ENCODE measurements around the gene NOS1. TPM values are rescaled to one million over a fixed set of nuclear protein-coding genes. Genes with fewer than 3 reads are reported as not detected.

The NOS1 gene
- total RNA-seq, 1 experiment from 2014 or later, result not detected

- Mint-ChIP-seq H3K9me3 (ENCODE audit: unreplicated experiment) (no peaks in the 10 kb centered on the region), H3K36me3 (ENCODE audit: insufficient read depth, unreplicated experiment) (peaks cover 73% of the 10 kb centered on the region), H3K4me1 (ENCODE audit: low read depth, unreplicated experiment) (no peaks in the 10 kb centered on the region), H3K27ac (ENCODE audit: unreplicated experiment) (no peak overlapping the region), H3K27me3 (ENCODE audit: insufficient read depth, unreplicated experiment) (no peaks in the 10 kb centered on the region), H3K4me3 (ENCODE audit: unreplicated experiment) (no peak overlapping the region)
- Histone ChIP-seq H3K36me3 (ENCODE audit: control insufficient read depth, insufficient read depth, low read length) (no peaks in the 10 kb centered on the region), H3K4me1 (no peaks in the 10 kb centered on the region), H3K27me3 (replicated peaks; ENCODE audit: control insufficient read depth, insufficient read depth, low read length) (no peaks in the 10 kb centered on the region), H3K9me3 (no peaks in the 10 kb centered on the region; the same call in 1 of the 2 replicates), H3K4me3 (ENCODE audit: low read depth, low read length) (no peak overlapping the region)
- ChIA-PET CTCF (no interaction called here), POLR2A (no interaction called here)
- TF ChIP-seq CTCF (IDR thresholded peaks at IDR 0.05; ENCODE audit: insufficient read depth in 1 of 2, low read depth in 1 of 2, low read length in 1 of 2, severe bottlenecking in 1 of 2, unreplicated experiment in 1 of 2), result no peak
- DNase-seq, result no peak
- BruUV-seq (replicated peaks), result no TSS peak
- intact Hi-C loops (cut with micrococcal nuclease; ENCODE audit: unreplicated experiment), result no loop called here
Observed at GRCh38 chr12:117178745-117179144, 182.7 kb downstream of the NOS1 start.

GRCh38 chr12:117178301-117178700 is 183.1 kb downstream of the NOS1 start:
- Mint-ChIP-seq H3K4me3 (ENCODE audit: unreplicated experiment) (no peak overlapping the region), H3K9me3 (ENCODE audit: unreplicated experiment) (no peaks in the 10 kb centered on the region), H3K27ac (ENCODE audit: unreplicated experiment) (no peak overlapping the region), H3K4me1 (ENCODE audit: low read depth, unreplicated experiment) (no peaks in the 10 kb centered on the region), H3K36me3 (ENCODE audit: insufficient read depth, unreplicated experiment) (peaks cover 73% of the 10 kb centered on the region), H3K27me3 (ENCODE audit: insufficient read depth, unreplicated experiment) (no peaks in the 10 kb centered on the region)
- Histone ChIP-seq H3K4me1 (no peaks in the 10 kb centered on the region), H3K4me3 (ENCODE audit: low read depth, low read length) (no peak overlapping the region), H3K36me3 (ENCODE audit: control insufficient read depth, insufficient read depth, low read length) (no peaks in the 10 kb centered on the region), H3K27me3 (replicated peaks; ENCODE audit: control insufficient read depth, insufficient read depth, low read length) (no peaks in the 10 kb centered on the region), H3K9me3 (no peaks in the 10 kb centered on the region; the same call in 1 of the 2 replicates)
- DNase-seq, result no peak
- ChIA-PET CTCF (no interaction called here), POLR2A (no interaction called here)
- TF ChIP-seq CTCF (IDR thresholded peaks at IDR 0.05; ENCODE audit: insufficient read depth in 1 of 2, low read depth in 1 of 2, low read length in 1 of 2, severe bottlenecking in 1 of 2, unreplicated experiment in 1 of 2), result no peak
- BruUV-seq (replicated peaks), result no TSS peak
- intact Hi-C loops (cut with micrococcal nuclease; ENCODE audit: unreplicated experiment), result no loop called here

- intact Hi-C loops (cut with micrococcal nuclease; ENCODE audit: unreplicated experiment), result no loop called here
- Mint-ChIP-seq H3K36me3 (ENCODE audit: insufficient read depth, unreplicated experiment) (peaks cover 73% of the 10 kb centered on the region), H3K4me1 (ENCODE audit: low read depth, unreplicated experiment) (no peaks in the 10 kb centered on the region), H3K27ac (ENCODE audit: unreplicated experiment) (no peak overlapping the region), H3K27me3 (ENCODE audit: insufficient read depth, unreplicated experiment) (no peaks in the 10 kb centered on the region), H3K4me3 (ENCODE audit: unreplicated experiment) (no peak overlapping the region), H3K9me3 (ENCODE audit: unreplicated experiment) (no peaks in the 10 kb centered on the region)
- CTCF ChIA-PET, result no interaction called here
- DNase-seq, result no peak
- Histone ChIP-seq H3K27me3 (replicated peaks; ENCODE audit: control insufficient read depth, insufficient read depth, low read length) (no peaks in the 10 kb centered on the region), H3K4me1 (no peaks in the 10 kb centered on the region), H3K36me3 (ENCODE audit: control insufficient read depth, insufficient read depth, low read length) (peaks cover 1% of the 10 kb centered on the region; the same call in 1 of the 2 replicates), H3K4me3 (ENCODE audit: low read depth, low read length) (no peak overlapping the region), H3K9me3 (no peaks in the 10 kb centered on the region)
- TF ChIP-seq CTCF (IDR thresholded peaks at IDR 0.05; ENCODE audit: insufficient read depth in 1 of 2, low read depth in 1 of 2, low read length in 1 of 2, severe bottlenecking in 1 of 2, unreplicated experiment in 1 of 2), result no peak
- no TSS peak for BruUV-seq (replicated peaks)
- POLR2A ChIA-PET, result no interaction called here
Observed at GRCh38 chr12:117172168-117172567, 189.3 kb downstream of the NOS1 start.
